Ascending aorta (tissue), 2 donors: ENCODE measurements around the gene NUMB. TPM values are rescaled to one million over a fixed set of nuclear protein-coding genes. Genes with fewer than 3 reads are reported as not detected.

ENCODE experiments used
- DNase-seq, 2 donors: peaks; one replicate each; pipeline ENCODE4 v3.0.0-alpha.2; 2019; ENCODE audit warnings: low spot score in 2 of 2
- H3K27ac ChIP-seq, 2 donors: fragments of 200-600 bp; sonication (generic); one replicate each; pipeline ENCODE4 v1.5.1; 2016 to 2017; ENCODE audit warnings: mild to moderate bottlenecking in 1 of 2
- H3K27me3 ChIP-seq: fragments of 200-600 bp; sonication (generic); one replicate; pipeline ENCODE4 v1.5.1; 2017
- H3K36me3 ChIP-seq, 2 donors: fragments of 200-600 bp; sonication (generic); one replicate each; pipeline ENCODE4 v1.5.1; 2016
- H3K4me1 ChIP-seq, 2 donors: fragments of 200-600 bp; sonication (generic); one replicate each; pipeline ENCODE4 v1.5.1; 2016 to 2017; ENCODE audit warnings: mild to moderate bottlenecking in 1 of 2
- H3K4me3 ChIP-seq, 2 donors: fragments of 200-600 bp; sonication (generic); one replicate each; pipeline ENCODE4 v1.5.1; 2016 to 2017; ENCODE audit warnings: mild to moderate bottlenecking in 1 of 2
- H3K9me3 ChIP-seq, 2 donors: fragments of 200-600 bp; sonication (generic); one replicate each; pipeline ENCODE4 v1.5.1; 2016
- intact Hi-C: fragments of 100-400 bp; cut with DNase I; formaldehyde crosslinking; loops from one replicate; pipeline ENCODE4 v1.15.1; 2023
- total RNA-seq: library from RNA; depleted of rRNA; stranded (reverse); fragments of >200 nt; gene quantifications from one replicate; pipeline ENCODE4 v1.1.0, GENCODE V29; 2016
- TF ChIP-seq, protein P1 (sequence below), 3 experiments: fragments of 200-600 bp in 2 of 3; fragments of 450-650 bp in 1 of 3; sonication (generic) in 2 of 3; IDR thresholded peaks; one replicate each; pipeline ENCODE4 v1.5.1; 2016 to 2019; ENCODE audit warnings: antibody characterized with exemption in 3 of 3, mild to moderate bottlenecking in 1 of 3, moderate library complexity in 1 of 3

Gene NUMB
- total RNA-seq, 1 donor from 2014 or later = 20.1 TPM

DNA sequence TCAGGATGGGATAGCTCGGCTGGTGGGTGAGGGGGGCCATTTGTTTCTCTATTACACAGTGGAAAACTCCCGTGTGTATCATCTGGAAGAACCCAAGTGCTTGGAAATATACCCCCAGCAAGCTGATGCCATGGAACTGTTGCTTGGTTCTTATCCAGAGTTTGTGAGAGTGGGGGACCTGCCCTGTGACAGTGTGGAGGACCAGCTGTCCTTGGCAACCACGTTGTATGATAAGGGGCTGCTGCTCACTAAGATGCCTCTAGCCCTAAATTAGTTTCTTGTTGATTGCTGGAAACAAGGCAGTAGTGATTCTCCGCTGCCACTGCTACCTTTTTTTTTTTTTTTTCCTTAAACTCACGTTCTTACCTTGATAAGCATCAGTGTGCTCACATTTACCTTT is 34.3 kb upstream of the NUMB start:
- Histone ChIP-seq H3K27me3 (no peaks in the 10 kb centered on the region), H3K4me1 (peaks cover 8 to 25% of the 10 kb centered on the region in 2 donors), H3K36me3 (peaks cover 0 to 12% of the 10 kb centered on the region in 2 donors), H3K27ac (no peak overlapping the region), H3K4me3 (peak overlapping the region in 1 of 2 donors; percentile 77), H3K9me3 (no peaks in the 10 kb centered on the region)
- DNase-seq = no peak
- TF ChIP-seq, protein P1, sequence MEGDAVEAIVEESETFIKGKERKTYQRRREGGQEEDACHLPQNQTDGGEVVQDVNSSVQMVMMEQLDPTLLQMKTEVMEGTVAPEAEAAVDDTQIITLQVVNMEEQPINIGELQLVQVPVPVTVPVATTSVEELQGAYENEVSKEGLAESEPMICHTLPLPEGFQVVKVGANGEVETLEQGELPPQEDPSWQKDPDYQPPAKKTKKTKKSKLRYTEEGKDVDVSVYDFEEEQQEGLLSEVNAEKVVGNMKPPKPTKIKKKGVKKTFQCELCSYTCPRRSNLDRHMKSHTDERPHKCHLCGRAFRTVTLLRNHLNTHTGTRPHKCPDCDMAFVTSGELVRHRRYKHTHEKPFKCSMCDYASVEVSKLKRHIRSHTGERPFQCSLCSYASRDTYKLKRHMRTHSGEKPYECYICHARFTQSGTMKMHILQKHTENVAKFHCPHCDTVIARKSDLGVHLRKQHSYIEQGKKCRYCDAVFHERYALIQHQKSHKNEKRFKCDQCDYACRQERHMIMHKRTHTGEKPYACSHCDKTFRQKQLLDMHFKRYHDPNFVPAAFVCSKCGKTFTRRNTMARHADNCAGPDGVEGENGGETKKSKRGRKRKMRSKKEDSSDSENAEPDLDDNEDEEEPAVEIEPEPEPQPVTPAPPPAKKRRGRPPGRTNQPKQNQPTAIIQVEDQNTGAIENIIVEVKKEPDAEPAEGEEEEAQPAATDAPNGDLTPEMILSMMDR (IDR thresholded peaks at IDR 0.05) = no peak
- intact Hi-C loops = loop anchor here (5.0 kb wide), 2 partner anchors 120 to 140 kb away; partner anchors contain the start of gene ACOT6

DNA sequence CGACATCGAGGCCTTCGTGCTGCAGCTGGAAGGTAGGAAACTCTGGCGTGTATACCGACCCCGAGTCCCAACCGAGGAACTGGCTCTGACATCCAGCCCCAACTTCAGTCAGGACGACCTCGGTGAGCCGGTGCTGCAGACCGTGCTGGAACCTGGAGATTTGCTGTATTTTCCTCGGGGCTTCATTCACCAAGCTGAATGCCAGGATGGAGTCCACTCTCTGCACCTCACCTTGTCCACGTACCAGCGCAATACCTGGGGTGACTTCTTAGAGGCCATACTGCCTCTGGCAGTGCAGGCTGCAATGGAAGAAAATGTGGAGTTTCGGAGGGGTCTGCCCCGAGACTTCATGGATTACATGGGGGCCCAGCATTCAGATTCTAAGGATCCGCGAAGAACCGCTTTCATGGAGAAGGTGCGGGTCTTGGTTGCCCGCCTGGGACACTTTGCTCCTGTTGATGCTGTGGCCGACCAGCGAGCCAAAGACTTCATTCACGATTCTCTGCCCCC is 33.8 kb upstream of the NUMB start:
- peaks cover 8 to 25% of the 10 kb centered on the region in 2 donors for H3K4me1 ChIP-seq
- H3K27ac ChIP-seq = no peak overlapping the region
- TF ChIP-seq, protein P1 (IDR thresholded peaks at IDR 0.05) = no peak
- H3K4me3 ChIP-seq = peak overlapping the region; percentile 77 to 87
- no peaks in the 10 kb centered on the region for H3K27me3 ChIP-seq
- no peaks in the 10 kb centered on the region for H3K9me3 ChIP-seq
- peaks cover 0 to 11% of the 10 kb centered on the region in 2 donors for H3K36me3 ChIP-seq
- no peak for DNase-seq
- intact Hi-C loops = loop anchor here (5.0 kb wide), 2 partner anchors 120 to 140 kb away; partner anchors contain the start of gene ACOT6

DNA sequence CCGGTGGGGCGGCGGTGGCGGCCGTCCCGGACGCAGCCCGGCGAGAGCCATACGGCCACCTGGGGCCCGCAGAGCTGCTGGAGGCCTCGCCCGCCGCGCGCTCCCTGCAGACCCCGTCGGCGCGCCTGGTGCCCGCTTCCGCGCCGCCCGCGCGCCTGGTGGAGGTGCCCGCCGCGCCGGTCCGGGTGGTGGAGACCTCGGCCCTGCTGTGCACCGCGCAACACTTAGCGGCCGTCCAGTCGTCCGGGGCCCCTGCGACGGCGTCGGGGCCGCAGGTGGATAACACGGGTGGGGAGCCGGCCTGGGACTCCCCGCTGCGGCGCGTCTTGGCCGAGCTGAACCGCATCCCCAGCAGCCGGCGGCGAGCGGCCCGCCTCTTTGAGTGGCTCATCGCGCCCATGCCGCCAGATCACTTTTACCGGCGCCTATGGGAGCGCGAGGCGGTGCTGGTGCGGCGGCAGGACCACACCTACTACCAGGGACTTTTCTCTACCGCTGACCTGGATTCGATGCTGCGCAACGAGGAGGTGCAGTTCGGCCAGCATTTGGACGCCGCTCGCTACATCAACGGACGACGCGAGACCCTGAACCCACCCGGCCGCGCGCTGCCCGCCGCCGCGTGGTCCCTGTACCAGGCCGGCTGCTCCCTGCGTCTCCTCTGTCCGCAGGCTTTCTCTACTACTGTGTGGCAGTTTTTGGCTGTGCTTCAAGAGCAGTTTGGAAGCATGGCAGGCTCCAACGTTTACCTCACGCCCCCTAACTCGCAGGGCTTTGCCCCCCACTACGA is 33.1 kb upstream of the NUMB start:
- peak in 1 of 2 donors; percentile 72 for DNase-seq
- intact Hi-C loops = loop anchor here (2.0 to 5.0 kb wide), 3 partner anchors 33 to 141 kb away; partner anchors contain the start of genes ACOT6 and NUMB
- Histone ChIP-seq H3K9me3 (no peaks in the 10 kb centered on the region), H3K27me3 (no peaks in the 10 kb centered on the region), H3K27ac (peak overlapping the region; percentile 71 to 78), H3K4me3 (peak overlapping the region; percentile 77 to 87), H3K4me1 (peaks cover 8 to 25% of the 10 kb centered on the region in 2 donors), H3K36me3 (peaks cover 0 to 9% of the 10 kb centered on the region in 2 donors)
- TF ChIP-seq, protein P1 (IDR thresholded peaks at IDR 0.05) = no peak

DNA sequence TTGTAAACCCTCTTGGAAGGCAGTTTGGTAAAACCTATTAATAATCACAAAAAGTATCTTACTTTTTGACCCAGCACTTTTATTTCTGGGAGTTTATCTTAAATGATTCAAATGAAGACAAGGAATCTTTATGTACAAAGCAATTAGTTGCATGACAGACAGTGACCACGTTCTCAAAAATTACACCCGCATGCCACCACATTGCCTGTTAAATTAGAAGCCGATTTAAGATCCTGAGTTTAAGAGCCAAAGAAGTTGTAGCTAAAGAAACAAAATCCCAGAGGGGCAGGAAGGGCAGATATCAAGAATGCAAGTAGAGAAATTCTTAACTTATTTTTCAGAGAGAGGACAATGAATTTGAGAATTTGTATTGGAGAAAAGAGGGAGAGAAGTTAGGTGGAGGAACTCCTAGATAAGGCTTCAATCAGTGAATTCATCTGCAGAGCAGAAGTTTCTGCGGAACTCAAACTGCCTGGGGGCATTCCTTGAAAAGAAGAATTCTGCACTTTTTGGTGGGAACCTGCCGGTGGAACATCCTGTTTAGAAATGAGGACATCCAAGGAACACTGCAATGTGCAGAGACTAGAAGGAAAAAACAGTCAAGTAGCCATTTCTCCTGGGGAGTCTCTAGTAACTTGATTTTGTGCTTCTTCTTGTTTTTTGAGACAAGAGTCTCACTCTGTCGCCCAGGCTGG is 31.3 kb upstream of the NUMB start:
- Histone ChIP-seq H3K4me1 (peaks cover 8 to 25% of the 10 kb centered on the region in 2 donors), H3K4me3 (peak overlapping the region in 1 of 2 donors; percentile 77), H3K27ac (no peak overlapping the region), H3K27me3 (no peaks in the 10 kb centered on the region), H3K36me3 (no peaks in the 10 kb centered on the region), H3K9me3 (no peaks in the 10 kb centered on the region)
- TF ChIP-seq, protein P1 (IDR thresholded peaks at IDR 0.05) = no peak
- no peak for DNase-seq
- intact Hi-C loops = loop anchor here (2.0 to 5.0 kb wide), 3 partner anchors 31 to 143 kb away; partner anchors contain the start of genes ACOT6 and NUMB

DNA sequence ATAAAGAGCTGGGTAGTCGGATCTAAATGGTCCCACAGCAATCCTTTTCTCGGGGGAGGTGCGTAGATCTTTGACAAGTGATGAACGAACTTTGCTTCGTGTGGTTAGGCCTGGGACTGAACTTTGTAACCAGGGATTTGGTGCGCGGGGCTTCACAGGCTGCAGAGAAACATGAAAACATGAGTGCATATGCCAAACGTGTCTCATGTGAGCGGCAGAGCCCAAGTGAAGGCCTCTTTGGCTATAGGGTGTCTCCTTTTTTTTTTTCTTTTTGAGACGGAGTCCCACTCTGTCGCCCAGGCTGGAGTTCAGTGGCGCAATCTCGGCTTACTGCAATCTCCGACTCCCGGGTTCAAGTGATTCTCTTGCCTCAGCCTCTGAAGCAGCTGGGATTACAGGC is 20.3 kb upstream of the NUMB start:
- H3K36me3 ChIP-seq = no peaks in the 10 kb centered on the region
- H3K27me3 ChIP-seq = no peaks in the 10 kb centered on the region
- intact Hi-C loops = no loop called here
- TF ChIP-seq, protein P1 (IDR thresholded peaks at IDR 0.05) = no peak
- no peak for DNase-seq
- no peaks in the 10 kb centered on the region for H3K4me1 ChIP-seq
- H3K27ac ChIP-seq = no peak overlapping the region
- no peak overlapping the region for H3K4me3 ChIP-seq
- H3K9me3 ChIP-seq = no peaks in the 10 kb centered on the region
